Stimulated activated naive B cell treated with anti-CD40 and anti-IgM and Interleukin-4, amounts not matched to agents 10 μg/mL and 1 μg/mL and 100 μg/mL, for 72 hours (primary cell): ENCODE results near the gene PARP3.
A peak's percentile ranks its signal among the peaks of the same experiment; 100 is the strongest.

Source experiments
- ATAC-seq, 2 donors: fragments of 150-1000 bp; cut with Tn5 transposase; replicated peaks; 2 replicates each; pipeline ENCODE4 v1.10.0; 2021; ENCODE audit warnings: moderate library complexity in 1 of 2
- DNase-seq: peaks from one replicate; pipeline ENCODE4 v3.0.0; 2021
- H3K27ac Mint-ChIP-seq: one replicate; pipeline ENCODE4 v1.8.0; 2022; ENCODE audit warnings: mild to moderate bottlenecking, mixed read lengths
- H3K27me3 Mint-ChIP-seq, 2 donors: one replicate each; pipeline ENCODE4 v1.8.0; 2022; ENCODE audit warnings: mixed read lengths in 2 of 2
- H3K36me3 Mint-ChIP-seq, 2 donors: one replicate each; pipeline ENCODE4 v1.8.0; 2022; ENCODE audit warnings: mixed read lengths in 2 of 2, mild to moderate bottlenecking in 1 of 2
- H3K4me1 Mint-ChIP-seq, 2 donors: one replicate each; pipeline ENCODE4 v1.8.0; 2022; ENCODE audit warnings: mixed read lengths in 2 of 2, mild to moderate bottlenecking in 1 of 2
- H3K4me3 Mint-ChIP-seq, 2 donors: one replicate each; pipeline ENCODE4 v1.8.0; 2022; ENCODE audit warnings: mild to moderate bottlenecking in 2 of 2, mixed read lengths in 2 of 2, moderate library complexity in 1 of 2
- H3K9me3 Mint-ChIP-seq, 2 donors: one replicate each; pipeline ENCODE4 v1.8.0; 2022; ENCODE audit warnings: mixed read lengths in 2 of 2, mild to moderate bottlenecking in 1 of 2

PARP3 gene

DNA sequence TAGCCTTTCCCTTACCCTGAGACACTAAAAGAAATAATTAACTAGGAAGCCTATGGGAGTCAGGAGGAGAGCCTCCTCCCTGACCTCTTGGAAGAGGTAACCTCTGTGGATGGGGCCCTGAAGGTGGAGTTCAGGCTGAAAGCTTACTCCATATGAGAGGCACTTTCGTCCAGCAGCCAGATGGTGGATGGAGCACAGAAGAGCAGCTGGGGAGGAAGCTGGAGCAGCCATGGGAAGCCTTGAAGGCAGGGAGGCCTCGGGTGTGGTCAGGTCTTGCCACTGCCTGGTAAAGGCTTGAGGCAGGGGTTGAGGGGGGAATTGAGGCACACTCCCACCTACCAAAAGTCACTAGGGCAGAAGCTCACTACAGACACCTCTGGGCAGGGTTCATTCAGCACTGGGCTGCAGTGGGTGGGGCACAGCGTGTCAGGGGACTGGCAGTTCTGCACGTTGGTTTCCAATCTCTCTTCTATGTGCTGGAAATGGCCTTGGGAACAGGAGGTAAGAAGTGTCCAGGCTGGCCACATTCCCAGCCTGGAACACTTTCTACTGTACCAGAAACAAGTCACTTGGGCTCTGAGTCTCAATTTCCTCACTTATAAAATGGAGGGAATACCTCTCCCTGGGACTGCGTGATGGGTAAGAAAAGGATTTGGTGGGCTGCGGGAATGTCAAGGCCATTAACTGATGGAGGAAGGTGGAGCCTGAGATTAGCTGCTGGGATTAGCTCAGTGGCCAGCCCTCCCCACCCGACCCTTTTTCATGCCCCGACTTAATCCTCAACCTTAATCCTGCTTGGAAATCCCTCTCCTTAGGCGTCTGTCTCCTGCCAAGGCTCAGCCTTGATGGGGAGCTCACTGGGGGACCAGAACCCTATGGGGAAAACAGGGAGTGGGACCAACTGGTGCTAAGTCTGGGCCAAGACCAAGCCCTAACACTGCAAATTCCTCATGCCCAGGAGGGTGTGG is 19.7 kb downstream of the PARP3 start:
- H3K4me3 Mint-ChIP-seq, result no peak overlapping the region
- ATAC-seq, result no peak
- no peak for DNase-seq
- no peaks in the 10 kb centered on the region for H3K9me3 Mint-ChIP-seq
- no peak overlapping the region for H3K27ac Mint-ChIP-seq
- peaks cover 2 to 6% of the 10 kb centered on the region in 2 donors for H3K36me3 Mint-ChIP-seq
- H3K4me1 Mint-ChIP-seq, result peaks cover 4 to 8% of the 10 kb centered on the region in 2 donors
- peaks cover 16 to 21% of the 10 kb centered on the region in 2 donors for H3K27me3 Mint-ChIP-seq

DNA sequence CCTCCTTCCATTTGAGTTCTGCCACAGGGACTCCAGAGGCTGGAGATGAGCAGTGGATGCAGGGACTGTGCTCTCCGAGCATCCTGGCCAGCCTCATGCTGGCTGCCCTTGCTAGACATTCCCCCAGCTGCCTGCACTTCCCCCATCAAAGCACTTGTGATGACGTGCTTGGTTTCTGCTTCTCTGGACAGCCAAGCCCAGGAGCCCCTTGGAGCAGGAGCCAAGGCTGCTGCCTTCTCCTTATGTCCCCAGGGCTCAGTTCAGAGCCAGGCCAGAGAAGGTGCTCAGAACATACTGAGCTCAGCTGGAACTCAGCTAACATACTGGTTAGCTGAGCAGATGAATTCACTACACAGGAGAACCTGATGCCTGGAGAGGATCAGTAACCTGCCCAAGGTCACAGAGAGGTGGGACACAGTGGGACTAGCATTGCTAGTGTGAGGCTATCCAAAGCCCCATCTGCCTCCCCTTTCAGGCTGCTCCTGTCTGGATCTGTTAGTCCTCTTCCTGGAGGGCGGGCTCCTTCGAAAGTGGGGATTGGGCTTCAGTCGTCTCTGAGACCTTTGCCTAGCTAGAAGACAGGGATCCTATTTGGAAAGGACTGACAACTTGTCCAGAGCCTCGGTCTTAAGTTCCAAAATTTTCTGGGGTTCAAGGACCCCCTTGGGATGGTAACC is 20.8 kb downstream of the PARP3 start:
- Mint-ChIP-seq H3K27ac (no peak overlapping the region), H3K4me3 (no peak overlapping the region), H3K4me1 (peaks cover 6 to 13% of the 10 kb centered on the region in 2 donors), H3K36me3 (peaks cover 2 to 6% of the 10 kb centered on the region in 2 donors), H3K27me3 (peaks cover 15 to 21% of the 10 kb centered on the region in 2 donors), H3K9me3 (no peaks in the 10 kb centered on the region)
- DNase-seq (no peak), ATAC-seq (no peak)

DNA sequence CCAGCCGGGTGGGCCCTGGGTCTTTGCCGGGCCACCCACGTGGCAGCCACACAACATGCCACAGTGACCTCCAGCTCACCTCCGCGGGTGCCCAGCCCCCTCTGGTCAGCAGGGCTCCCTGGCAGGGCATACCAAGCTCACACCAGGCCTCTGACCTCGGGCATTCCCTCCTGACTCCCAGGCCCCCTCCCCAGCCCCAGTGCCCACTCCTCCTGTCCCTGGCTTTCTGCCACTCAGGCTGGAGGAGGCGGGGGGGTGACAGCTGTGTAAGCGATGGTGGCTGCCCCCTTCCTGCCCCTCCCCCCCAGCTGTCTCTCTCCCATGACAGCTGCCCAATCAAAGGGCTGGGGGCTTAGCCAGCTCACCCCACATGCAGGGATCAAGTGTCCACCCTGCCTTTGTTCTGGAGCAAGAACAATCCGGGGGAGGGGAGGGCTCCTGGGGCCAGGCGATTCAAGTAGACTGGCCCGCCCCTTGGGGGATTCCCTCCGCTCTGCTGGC is 21.8 kb downstream of the PARP3 start:
- Mint-ChIP-seq H3K4me3 (no peak overlapping the region), H3K27ac (no peak overlapping the region), H3K9me3 (no peaks in the 10 kb centered on the region), H3K4me1 (peaks cover 16 to 24% of the 10 kb centered on the region in 2 donors), H3K36me3 (peaks cover 1 to 2% of the 10 kb centered on the region in 2 donors), H3K27me3 (peaks cover 10 to 20% of the 10 kb centered on the region in 2 donors)
- ATAC-seq (no peak), DNase-seq (no peak)

DNA sequence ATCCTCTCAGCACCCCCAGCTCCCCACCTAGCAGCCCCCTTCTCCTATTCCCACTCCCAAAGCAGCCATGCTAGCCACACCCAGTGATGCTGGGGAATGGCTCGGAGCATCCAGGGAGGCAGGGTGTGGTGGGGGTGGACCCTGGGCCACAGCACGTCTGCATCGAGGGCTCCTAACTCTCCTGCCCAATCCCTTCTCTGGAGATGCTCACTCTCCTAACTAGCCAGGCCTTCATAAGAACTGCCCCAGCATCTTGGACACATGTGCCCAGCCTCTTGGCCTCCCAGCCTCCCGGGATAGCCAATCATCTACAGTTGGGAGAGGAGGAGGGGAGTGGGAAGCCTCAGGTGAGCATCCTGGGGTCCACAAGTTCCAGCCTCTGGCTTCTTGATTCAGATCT is 22.4 kb downstream of the PARP3 start:
- H3K4me3 Mint-ChIP-seq, result no peak overlapping the region

DNA sequence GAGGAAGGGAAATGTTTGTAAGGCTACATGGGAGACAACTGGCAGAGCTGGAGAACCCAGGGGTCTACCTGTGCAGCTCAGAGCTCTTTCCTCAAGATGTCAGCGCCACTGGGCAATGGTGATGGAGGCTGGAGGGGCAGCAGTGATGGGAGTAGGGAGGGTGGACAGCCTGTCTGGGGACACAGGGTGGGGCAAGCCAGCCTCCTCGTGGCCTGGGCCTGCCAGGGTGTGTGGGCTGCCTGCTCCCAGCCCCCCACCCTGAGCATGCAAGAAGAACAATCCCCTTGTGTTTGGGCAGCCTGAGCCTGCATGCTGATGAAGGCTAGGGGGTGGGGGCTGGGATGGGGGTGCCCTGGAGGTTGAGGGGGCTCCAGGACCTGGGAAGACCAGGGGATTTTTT is 23.9 kb downstream of the PARP3 start:
- H3K27ac Mint-ChIP-seq, result no peak overlapping the region
- ATAC-seq, result no peak
- DNase-seq, result no peak
- H3K27me3 Mint-ChIP-seq, result peaks cover 10 to 11% of the 10 kb centered on the region in 2 donors
- H3K36me3 Mint-ChIP-seq, result peaks cover 1 to 4% of the 10 kb centered on the region in 2 donors
- H3K4me1 Mint-ChIP-seq, result peaks cover 21 to 33% of the 10 kb centered on the region in 2 donors
- H3K4me3 Mint-ChIP-seq, result peak overlapping the region; percentile 78 to 80
- H3K9me3 Mint-ChIP-seq, result no peaks in the 10 kb centered on the region

More for the DNA sequence above, 22.4 kb downstream of the PARP3 start:
- H3K27me3 Mint-ChIP-seq, result peaks cover 10 to 15% of the 10 kb centered on the region in 2 donors
- H3K27ac Mint-ChIP-seq, result no peak overlapping the region
- peaks cover 18 to 28% of the 10 kb centered on the region in 2 donors for H3K4me1 Mint-ChIP-seq
- ATAC-seq (no peak), DNase-seq (no peak)
- peaks cover 2 to 4% of the 10 kb centered on the region in 2 donors for H3K36me3 Mint-ChIP-seq
- no peaks in the 10 kb centered on the region for H3K9me3 Mint-ChIP-seq

DNA sequence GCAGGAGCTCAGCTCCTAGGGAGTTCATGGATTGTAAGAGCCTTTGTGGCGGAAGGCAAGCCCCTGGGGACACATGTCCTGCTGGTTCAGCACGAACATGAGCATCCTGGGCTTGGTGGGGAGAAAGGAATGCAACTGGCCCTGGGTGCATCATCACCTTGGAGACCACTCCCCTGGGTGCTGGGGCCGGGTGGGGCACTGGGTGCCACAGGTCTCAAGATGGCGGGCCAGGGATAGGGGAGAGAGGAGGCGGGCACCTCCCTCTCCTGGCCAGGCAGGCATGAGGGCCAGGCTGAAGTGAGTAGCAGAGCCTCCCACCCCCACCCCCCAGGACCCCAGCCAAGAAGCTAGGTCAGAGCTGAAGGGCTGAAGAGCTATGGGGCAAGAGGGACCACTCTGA is 24.3 kb downstream of the PARP3 start:
- Mint-ChIP-seq H3K4me3 (peak overlapping the region; percentile 78 to 80), H3K27me3 (peaks cover 10 to 11% of the 10 kb centered on the region in 2 donors), H3K36me3 (peaks cover 1 to 4% of the 10 kb centered on the region in 2 donors), H3K27ac (no peak overlapping the region), H3K4me1 (peaks cover 24 to 33% of the 10 kb centered on the region in 2 donors), H3K9me3 (no peaks in the 10 kb centered on the region)
- DNase-seq (no peak), ATAC-seq (no peak)

DNA sequence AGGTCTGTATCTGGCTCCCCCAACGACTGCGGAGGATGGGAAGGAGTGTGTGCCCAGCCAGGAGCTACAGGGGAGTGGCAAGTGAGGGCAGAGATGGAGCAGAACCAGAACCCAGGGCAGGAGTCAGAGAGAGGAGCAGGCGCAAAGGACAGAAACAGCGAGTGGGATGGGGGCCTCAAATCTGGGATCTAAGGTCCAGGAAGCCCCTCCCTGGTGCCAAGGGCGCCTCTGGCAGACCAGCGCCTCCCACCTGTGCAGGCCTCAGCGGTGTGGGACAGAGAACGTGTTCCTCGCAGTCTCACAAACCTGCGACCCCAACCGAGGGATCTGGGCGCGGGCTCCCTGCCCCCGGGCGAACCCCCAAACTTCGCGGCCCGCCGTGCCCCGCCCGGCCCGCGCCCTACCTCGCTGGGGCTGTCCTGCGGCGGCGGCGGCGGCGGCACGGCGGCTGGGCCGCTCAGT is 24.8 kb downstream of the PARP3 start:
- peak overlapping the region; percentile 78 to 80 for H3K4me3 Mint-ChIP-seq
- no peak for DNase-seq
- ATAC-seq, result peak; percentile 70 to 74
- no peaks in the 10 kb centered on the region for H3K9me3 Mint-ChIP-seq
- H3K36me3 Mint-ChIP-seq, result peaks cover 1 to 4% of the 10 kb centered on the region in 2 donors
- peaks cover 10 to 11% of the 10 kb centered on the region in 2 donors for H3K27me3 Mint-ChIP-seq
- peak overlapping the region; percentile 47 for H3K27ac Mint-ChIP-seq
- peaks cover 24 to 33% of the 10 kb centered on the region in 2 donors for H3K4me1 Mint-ChIP-seq

DNA sequence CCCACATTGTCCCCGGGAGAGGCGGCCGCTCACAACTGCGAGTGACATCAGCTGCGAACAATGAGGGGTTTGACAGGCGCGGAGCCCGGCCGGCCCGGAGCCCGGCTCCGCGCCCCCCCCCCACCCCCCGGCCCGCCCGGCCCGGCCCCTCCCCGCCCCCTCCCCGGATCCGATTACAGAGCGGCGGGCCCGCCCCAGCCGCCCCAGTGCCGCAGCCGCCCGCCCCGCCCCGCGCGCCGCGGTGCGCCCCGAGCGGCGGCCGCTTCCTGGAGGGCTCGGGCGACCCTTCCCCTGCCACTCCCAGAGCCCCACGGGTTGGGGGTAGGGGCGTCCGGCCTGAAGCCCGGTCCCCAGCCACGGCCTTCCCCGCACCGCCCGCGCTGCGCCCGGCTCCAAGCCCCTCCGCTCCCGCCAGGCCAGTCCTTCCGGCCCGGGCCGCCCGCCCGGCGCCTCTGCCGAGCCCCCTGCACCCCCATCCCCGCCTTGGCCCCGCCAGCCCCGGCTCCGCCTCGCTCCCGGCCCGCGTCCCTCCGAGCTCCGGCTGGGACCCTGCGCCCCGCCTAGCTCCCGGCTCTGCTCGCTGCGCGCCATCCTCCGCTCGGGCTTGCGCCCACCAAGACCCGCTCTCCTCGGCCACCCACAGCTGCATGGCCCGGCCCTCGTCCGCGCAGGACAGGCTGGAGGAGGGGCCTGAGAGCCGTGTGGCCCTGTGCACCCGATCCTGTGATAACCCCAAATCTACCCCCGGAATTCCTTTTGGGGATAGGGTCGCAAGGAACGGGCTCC is 25.4 kb downstream of the PARP3 start, which contains the start of gene PCBP4:
Gene PCBP4, minus strand, starts transcription at position 71 of the 786 bp plus-strand sequence. CDS start 6,214 bp downstream, outside the sequence.
- peaks cover 1 to 4% of the 10 kb centered on the region in 2 donors for H3K36me3 Mint-ChIP-seq
- no peaks in the 10 kb centered on the region for H3K9me3 Mint-ChIP-seq
- H3K4me1 Mint-ChIP-seq, result peaks cover 24 to 33% of the 10 kb centered on the region in 2 donors
- ATAC-seq, result peak; percentile 62 to 68
- no peak for DNase-seq
- H3K4me3 Mint-ChIP-seq, result peak within 1 kb of the TSS; percentile 91
- peaks cover 10 to 11% of the 10 kb centered on the region in 2 donors for H3K27me3 Mint-ChIP-seq
- peak within 1 kb of the TSS; percentile 89 for H3K27ac Mint-ChIP-seq

DNA sequence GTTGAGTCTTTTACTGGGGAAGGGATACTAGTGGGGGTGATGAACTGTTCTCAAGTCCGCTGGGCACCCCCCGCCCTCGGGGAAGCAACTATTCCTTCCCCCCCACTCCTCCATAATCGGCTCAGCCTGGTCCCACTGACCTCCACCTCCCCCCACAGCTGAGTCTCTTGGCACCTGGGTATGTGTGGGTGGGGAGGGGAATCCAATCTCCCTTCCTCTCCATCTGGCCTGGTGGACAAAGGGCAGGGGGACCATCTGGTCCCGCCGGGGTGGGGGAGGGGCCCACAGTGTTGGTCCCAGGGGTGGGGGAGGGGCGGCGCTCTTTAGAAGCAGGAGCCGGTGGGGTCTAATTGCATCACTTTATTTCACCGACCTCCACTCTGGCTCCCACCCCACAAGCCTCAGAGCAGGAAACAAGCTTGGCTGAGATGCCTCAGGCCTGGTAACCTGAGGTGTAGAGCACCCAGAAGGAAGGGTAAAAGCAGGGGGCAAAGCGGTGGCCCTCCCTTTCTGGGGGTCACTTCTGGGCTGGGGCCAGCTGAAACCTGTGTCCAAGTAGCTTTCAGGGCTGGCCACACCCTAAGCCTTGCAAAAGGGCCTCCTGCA is 26.1 kb downstream of the PARP3 start:
- Mint-ChIP-seq H3K4me1 (peaks cover 24 to 33% of the 10 kb centered on the region in 2 donors), H3K27ac (peak overlapping the region; percentile 89), H3K9me3 (no peaks in the 10 kb centered on the region), H3K4me3 (peak overlapping the region; percentile 91), H3K36me3 (peaks cover 1 to 4% of the 10 kb centered on the region in 2 donors), H3K27me3 (peaks cover 10 to 11% of the 10 kb centered on the region in 2 donors)
- DNase-seq, result no peak
- ATAC-seq, result peak; percentile 12 to 30

DNA sequence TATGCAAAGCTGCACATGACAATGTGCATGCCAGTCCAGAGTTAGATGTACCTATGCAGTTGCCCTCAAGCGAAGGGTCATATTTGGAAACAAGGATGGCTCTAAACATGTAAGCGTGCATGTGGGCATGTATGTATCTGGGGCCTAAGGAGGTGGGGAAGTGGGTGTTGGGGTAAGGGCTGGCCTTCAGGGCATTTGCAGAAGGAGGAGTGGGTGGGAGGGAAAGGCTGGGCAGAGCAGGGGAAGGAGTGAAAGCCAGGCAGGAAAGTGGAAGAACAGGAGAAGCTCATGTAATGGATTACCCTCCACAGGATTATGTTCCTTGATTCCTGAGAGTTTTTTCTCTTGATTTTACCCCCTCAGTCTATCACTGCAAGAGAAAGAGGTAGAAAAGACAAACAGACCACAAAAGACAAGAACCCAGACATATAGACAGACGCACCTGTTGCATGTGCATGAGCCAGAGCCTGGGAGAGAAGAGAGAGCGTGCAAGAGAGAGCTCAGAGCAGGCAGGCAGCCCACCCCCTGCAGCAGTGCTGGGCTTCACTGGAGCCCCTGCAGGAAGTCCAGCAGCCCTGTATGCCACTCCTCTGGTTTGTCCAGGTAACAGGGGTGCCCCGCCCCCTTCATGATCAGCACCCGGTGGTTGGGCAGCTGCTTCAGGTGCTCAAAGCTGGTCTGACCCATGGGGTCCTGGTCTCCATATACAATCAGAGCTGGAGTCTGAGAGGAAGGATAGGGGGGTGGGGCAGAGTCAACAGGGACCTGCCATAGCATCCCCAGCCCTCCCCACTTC is 26.9 kb downstream of the PARP3 start:
- Mint-ChIP-seq H3K4me3 (no peak overlapping the region), H3K4me1 (peaks cover 30 to 40% of the 10 kb centered on the region in 2 donors), H3K27me3 (peaks cover 10 to 11% of the 10 kb centered on the region in 2 donors), H3K36me3 (peaks cover 3 to 9% of the 10 kb centered on the region in 2 donors), H3K27ac (no peak overlapping the region), H3K9me3 (no peaks in the 10 kb centered on the region)
- ATAC-seq (no peak), DNase-seq (no peak)

DNA sequence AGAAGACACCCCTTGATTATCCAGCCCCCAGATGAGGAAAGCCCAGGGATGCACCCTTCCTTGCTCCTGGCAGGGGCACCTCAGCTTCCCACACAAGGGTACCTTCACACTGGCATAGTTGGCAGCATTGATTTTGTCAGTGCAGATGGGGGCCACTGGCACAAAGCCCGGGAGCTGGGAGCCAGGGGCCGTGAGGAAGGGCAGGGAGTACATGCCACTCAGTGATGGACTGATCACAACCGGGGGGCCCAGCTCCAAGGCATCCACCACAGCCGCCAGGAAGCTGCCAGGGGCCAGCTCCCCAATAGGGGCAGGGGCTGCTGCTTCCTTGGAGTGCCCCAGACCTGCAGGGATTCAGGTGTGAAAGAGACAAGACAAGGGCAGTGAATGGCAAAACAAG is 27.7 kb downstream of the PARP3 start:
- ATAC-seq (no peak), DNase-seq (no peak)
- H3K27me3 Mint-ChIP-seq, result peaks cover 6 to 11% of the 10 kb centered on the region in 2 donors
- H3K9me3 Mint-ChIP-seq, result no peaks in the 10 kb centered on the region
- H3K4me3 Mint-ChIP-seq, result no peak overlapping the region
- H3K4me1 Mint-ChIP-seq, result peaks cover 34 to 48% of the 10 kb centered on the region in 2 donors
- H3K36me3 Mint-ChIP-seq, result peaks cover 3 to 9% of the 10 kb centered on the region in 2 donors
- H3K27ac Mint-ChIP-seq, result no peak overlapping the region

DNA sequence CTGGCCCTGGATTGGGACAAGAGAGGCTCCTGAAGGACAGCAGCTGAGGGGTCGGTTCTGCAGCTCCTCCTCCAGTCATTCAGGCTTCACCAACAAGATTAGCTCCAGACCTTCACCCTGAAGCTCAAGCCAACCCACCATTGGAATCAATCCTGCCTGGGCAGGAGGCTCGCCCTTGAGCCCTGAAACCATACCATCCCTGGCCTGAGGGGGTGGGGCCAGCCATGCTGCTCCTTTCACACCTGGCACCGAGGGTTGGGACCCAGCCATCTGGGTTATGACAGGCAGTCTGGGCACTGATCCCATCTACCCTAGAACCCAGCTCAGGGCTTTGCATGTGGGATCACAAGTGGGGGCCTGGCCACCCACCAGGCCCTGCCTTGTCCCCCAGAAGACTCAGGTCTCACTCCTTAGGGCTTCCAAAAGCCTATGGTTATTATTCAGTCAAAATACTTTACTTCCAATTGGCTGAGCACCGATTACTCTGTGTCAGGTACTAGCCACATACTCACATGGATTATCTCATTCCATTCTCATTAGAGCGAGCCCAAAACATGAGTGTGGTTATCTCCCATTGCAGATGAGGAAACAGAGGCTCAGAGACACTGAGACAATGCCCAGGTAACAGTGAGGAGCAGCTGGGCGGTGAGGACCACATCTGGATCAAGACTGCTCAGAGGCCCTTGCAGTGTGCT is 28.6 kb downstream of the PARP3 start:
- Mint-ChIP-seq H3K4me3 (no peak overlapping the region), H3K4me1 (peaks cover 39 to 55% of the 10 kb centered on the region in 2 donors), H3K36me3 (peaks cover 3 to 9% of the 10 kb centered on the region in 2 donors), H3K9me3 (no peaks in the 10 kb centered on the region), H3K27ac (peak overlapping the region; percentile 5), H3K27me3 (peaks cover 0 to 7% of the 10 kb centered on the region in 2 donors)
- ATAC-seq (no peak), DNase-seq (no peak)
